ENCODE results near the gene NCOA3. TPM values are rescaled to one million over a fixed set of nuclear protein-coding genes. Genes with fewer than 3 reads are reported as not detected.

Gene NCOA3
- total RNA-seq, 1 experiment from 2014 or later: 23.3 TPM

GRCh38 chr20:47561603-47562583 lies 60.2 kb downstream of the NCOA3 start:
- no peak overlapping the region for H2BK5ac ChIP-seq (ENCODE audit: insufficient read length, low read length)
- H3K4ac ChIP-seq (ENCODE audit: low read depth, low read length): no peak overlapping the region
- Mint-ChIP-seq H3K4me3 (no peak overlapping the region), H3K27me3 (ENCODE audit: low read depth) (no peaks in the 10 kb centered on the region), H3K27ac (no peak overlapping the region; a peak in 1 of 7 replicates), H3K4me1 (peaks cover 45 to 55% of the 10 kb centered on the region in 2 experiments), H3K36me3 (ENCODE audit: insufficient read depth in 1 of 3, low read depth in 3 of 3) (no peaks in the 10 kb centered on the region), H3K9me3 (no peaks in the 10 kb centered on the region)
- H2BK20ac ChIP-seq (ENCODE audit: low read depth, low read length, poor library complexity, severe bottlenecking): no peak overlapping the region
- no CpG with 5 or more reads among the region's 4 CpGs for WGBS (ENCODE audit: extremely low coverage, insufficient read length, low lambda C conversion rate)
- no peaks in the 10 kb centered on the region for H3K27me3 ChIP-seq (ENCODE audit: insufficient read depth, low read length)
- H3K4me1 ChIP-seq (ENCODE audit: insufficient read depth, low read length): peaks cover 10% of the 10 kb centered on the region
- H3K4me2 ChIP-seq (ENCODE audit: insufficient read depth, insufficient read length, low read length): no peak overlapping the region
- H2BK15ac ChIP-seq (ENCODE audit: low read depth, low read length): no peak overlapping the region
- no peaks in the 10 kb centered on the region for H3K23me2 ChIP-seq (ENCODE audit: insufficient read length, low read depth, low read length, poor library complexity, severe bottlenecking)
- no peak overlapping the region for H3K56ac ChIP-seq (ENCODE audit: insufficient read length, low read depth, low read length)
- no peak overlapping the region for H3T11ph ChIP-seq (ENCODE audit: low read length)
- no peak overlapping the region for H2AK5ac ChIP-seq (ENCODE audit: insufficient read length, low read length)
- no peak overlapping the region for H2BK12ac ChIP-seq (ENCODE audit: insufficient read length, low read depth, low read length)
- H4K5ac ChIP-seq (ENCODE audit: insufficient read length, low read depth, low read length): no peak overlapping the region
- no peak overlapping the region for H4K91ac ChIP-seq (ENCODE audit: insufficient read length, low read depth, low read length)
- H3K14ac ChIP-seq (ENCODE audit: insufficient read depth, low read length): no peak overlapping the region
- no peaks in the 10 kb centered on the region for H4K20me1 ChIP-seq (ENCODE audit: control insufficient read depth, insufficient read depth, insufficient read length)
- H3K79me1 ChIP-seq (ENCODE audit: insufficient read depth, low read depth, low read length, poor library complexity, severe bottlenecking): peaks cover 11% of the 10 kb centered on the region
- no peak overlapping the region for H2BK120ac ChIP-seq (ENCODE audit: low read depth, low read length, poor library complexity, severe bottlenecking)
- H3K23ac ChIP-seq (ENCODE audit: insufficient read length, low read depth, low read length): no peak overlapping the region
- no peak overlapping the region for H4K8ac ChIP-seq (replicated peaks; ENCODE audit: insufficient read length, low read depth, low read length)
- no peak overlapping the region for H3K18ac ChIP-seq (ENCODE audit: insufficient read length, low read depth, low read length)
- no peak overlapping the region for H3K9ac ChIP-seq (ENCODE audit: extremely low read depth, insufficient read length, low read length)
- no peaks in the 10 kb centered on the region for H3K9me3 ChIP-seq (ENCODE audit: control insufficient read depth, low read depth, low read length)
- DNase-seq: no peak
- no peak overlapping the region for H3K27ac ChIP-seq (ENCODE audit: insufficient read length, low read depth, low read length)
- H2AFZ ChIP-seq (ENCODE audit: low read length): no peak overlapping the region
- H3K79me2 ChIP-seq (ENCODE audit: insufficient read depth, low read length): peaks cover 6% of the 10 kb centered on the region; the same call in 1 of the 2 replicates
- no peak for TF ChIP-seq CTCF (conservative IDR thresholded peaks at IDR 0.05)

Data from H9 (cell line).